CD4-positive, alpha-beta T cell (primary cell): ENCODE measurements around the gene SFT2D1. TPM values are rescaled to one million over a fixed set of nuclear protein-coding genes. Genes with fewer than 3 reads are reported as not detected.

Source experiments
- ATAC-seq: fragments of 200-7000 bp; cut with Tn5 transposase; one replicate; pipeline ENCODE4 v1.10.0; 2022; ENCODE audit warnings: mild to moderate bottlenecking; ENCODE audit not compliant: poor library complexity
- CTCF ChIA-PET: fragments of 350-600 bp; sonication (Branson Sonifier 250); formaldehyde crosslinking; loops from one replicate; lab custom pipeline; 2021; ENCODE audit warnings: antibody characterized with exemption, inconsistent platforms; lab: Charles Lee
- POLR2A ChIA-PET: fragments of 350-600 bp; sonication (Branson Sonifier 250); formaldehyde crosslinking; loops from one replicate; lab custom pipeline; 2021; ENCODE audit warnings: antibody characterized with exemption, inconsistent platforms; lab: Charles Lee
- DNase-seq, 14 experiments: peaks; one replicate each; pipeline ENCODE4 v3.0.0-alpha.2; 2013 to 2020; ENCODE audit warnings: mixed read lengths in 2 of 14
- H3K27ac ChIP-seq, 2 donors: one replicate each; pipeline versions ENCODE4 v1.5.1 to v1.7.0; 2013; ENCODE audit warnings: low read length in 2 of 2, low read depth in 1 of 2, mild to moderate bottlenecking in 1 of 2
- H3K27me3 ChIP-seq, 2 experiments: 1 replicate in 1 of 2; 2 replicates in 1 of 2; pipeline versions ENCODE4 v1.6.1 to v1.7.0; 2013; ENCODE audit warnings: low read length in 2 of 2, control low read depth in 1 of 2, mild to moderate bottlenecking in 1 of 2, moderate library complexity in 1 of 2; ENCODE audit not compliant: insufficient read depth in 2 of 2, control insufficient read depth in 1 of 2
- H3K36me3 ChIP-seq: one replicate; pipeline ENCODE4 v1.6.1; 2013; ENCODE audit warnings: low read length, control low read depth; ENCODE audit not compliant: insufficient read depth
- H3K4me1 ChIP-seq: one replicate; pipeline ENCODE4 v1.6.1; 2013; ENCODE audit warnings: low read length, control low read depth; ENCODE audit not compliant: insufficient read depth
- H3K4me3 ChIP-seq: one replicate; pipeline ENCODE4 v1.5.1; 2013; ENCODE audit warnings: mild to moderate bottlenecking, low read length, moderate library complexity
- H3K9me3 ChIP-seq, 2 experiments: 1 replicate in 1 of 2; 2 replicates in 1 of 2; pipeline versions ENCODE4 v1.6.1 to v1.7.0; 2013; ENCODE audit warnings: low read length in 2 of 2, mild to moderate bottlenecking in 2 of 2, control low read depth in 1 of 2, moderate library complexity in 1 of 2; ENCODE audit not compliant: control insufficient read depth in 1 of 2, insufficient read depth in 1 of 2
- H3K27ac Mint-ChIP-seq: one replicate; pipeline ENCODE4 v1.8.0; 2020; ENCODE audit warnings: mixed read lengths
- H3K27me3 Mint-ChIP-seq: one replicate; pipeline ENCODE4 v1.8.0; 2021; ENCODE audit warnings: mixed read lengths
- H3K36me3 Mint-ChIP-seq: one replicate; pipeline ENCODE4 v1.8.0; 2021; ENCODE audit warnings: low read depth, mixed read lengths
- H3K4me1 Mint-ChIP-seq: one replicate; pipeline ENCODE4 v1.8.0; 2021; ENCODE audit warnings: low read depth, mixed read lengths
- H3K4me3 Mint-ChIP-seq: one replicate; pipeline ENCODE4 v1.8.0; 2020; ENCODE audit warnings: mild to moderate bottlenecking, mixed read lengths
- H3K9me3 Mint-ChIP-seq: one replicate; pipeline ENCODE4 v1.8.0; 2020; ENCODE audit warnings: mixed read lengths
- CTCF ChIP-seq: fragments of 200-600 bp; IDR thresholded peaks from one replicate; pipeline ENCODE4 v1.8.0; 2022; ENCODE audit warnings: antibody characterized with exemption, mild to moderate bottlenecking
- intact Hi-C, 2 experiments: fragments of 100-400 bp; cut with DNase I in 1 of 2; cut with micrococcal nuclease in 1 of 2; formaldehyde crosslinking; loops; one replicate each; pipeline versions ENCODE4 v1.15.1 to v1.9.0; 2023 to 2025; cut with DNase I, micrococcal nuclease
- total RNA-seq, 174 experiments: library from RNA in 2 of 174; stranded (reverse) in 2 of 174; gene quantifications; one replicate each; pipeline ENCODE4 v1.2.3 and lab custom pipeline; 2021 to 2026

SFT2D1 gene
- total RNA-seq, 2 experiments from 2014 or later, result 10.4 to 12.5 TPM

- H3K27me3 Mint-ChIP-seq, result peaks cover 64% of the 10 kb centered on the region
- no peak for ATAC-seq
- intact Hi-C loops, result no loop called here
These were observed 38.2 kb downstream of the SFT2D1 start for GRCh38 chr6:166304106-166304505.

GRCh38 chr6:166301611-166302529 is 40.5 kb downstream of the SFT2D1 start:
- Mint-ChIP-seq H3K27ac (no peak overlapping the region), H3K36me3 (no peaks in the 10 kb centered on the region)

More at GRCh38 chr6:166304106-166304505, 38.2 kb downstream of the SFT2D1 start:
- no peak overlapping the region for H3K4me3 ChIP-seq
- no peak overlapping the region for H3K27ac ChIP-seq
- no peaks in the 10 kb centered on the region for H3K36me3 Mint-ChIP-seq
- POLR2A ChIA-PET, result no interaction called here
- H3K9me3 Mint-ChIP-seq, result no peaks in the 10 kb centered on the region
- no peak for DNase-seq
- no peaks in the 10 kb centered on the region for H3K36me3 ChIP-seq
- peaks cover 27 to 50% of the 10 kb centered on the region in 2 experiments for H3K27me3 ChIP-seq
- peaks cover 8% of the 10 kb centered on the region for H3K4me1 Mint-ChIP-seq
- no peak for TF ChIP-seq CTCF
- no peak overlapping the region for H3K27ac Mint-ChIP-seq
- CTCF ChIA-PET, result interaction anchor here (1.2 kb wide), 2 partner anchors 8 to 9 kb away, joined by 3 read pairs; no protein-coding TSS in a partner anchor
- H3K9me3 ChIP-seq, result peaks cover 0 to 11% of the 10 kb centered on the region in 2 experiments
- H3K4me3 Mint-ChIP-seq, result no peak overlapping the region
- H3K4me1 ChIP-seq, result peaks cover 12% of the 10 kb centered on the region

GRCh38 chr6:166300357-166300987 is 41.9 kb downstream of the SFT2D1 start:
- Mint-ChIP-seq H3K36me3 (no peaks in the 10 kb centered on the region), H3K9me3 (no peaks in the 10 kb centered on the region), H3K27ac (no peak overlapping the region), H3K4me1 (no peaks in the 10 kb centered on the region), H3K27me3 (peaks cover 65% of the 10 kb centered on the region), H3K4me3 (no peak overlapping the region)
- no peak for TF ChIP-seq CTCF
- ChIA-PET CTCF (no interaction called here), POLR2A (no interaction called here)
- no peak overlapping the region for H3K4me3 ChIP-seq
- no peaks in the 10 kb centered on the region for H3K36me3 ChIP-seq
- no peak overlapping the region for H3K27ac ChIP-seq
- no peaks in the 10 kb centered on the region for H3K9me3 ChIP-seq
- H3K27me3 ChIP-seq, result peaks cover 7 to 22% of the 10 kb centered on the region in 2 experiments
- DNase-seq (no peak), ATAC-seq (no peak)
- intact Hi-C loops, result no loop called here
- no peaks in the 10 kb centered on the region for H3K4me1 ChIP-seq

More at GRCh38 chr6:166301611-166302529, 40.5 kb downstream of the SFT2D1 start:
- Histone ChIP-seq H3K27ac (no peak overlapping the region), H3K27me3 (peaks cover 18 to 36% of the 10 kb centered on the region in 2 experiments), H3K4me1 (peaks cover 2% of the 10 kb centered on the region), H3K9me3 (peaks cover 0 to 6% of the 10 kb centered on the region in 2 experiments), H3K4me3 (no peak overlapping the region), H3K36me3 (no peaks in the 10 kb centered on the region)
- intact Hi-C loops, result no loop called here
- Mint-ChIP-seq H3K27me3 (peaks cover 70% of the 10 kb centered on the region), H3K4me3 (no peak overlapping the region), H3K9me3 (no peaks in the 10 kb centered on the region), H3K4me1 (peaks cover 8% of the 10 kb centered on the region)
- ATAC-seq (no peak), DNase-seq (no peak)
- ChIA-PET CTCF (no interaction called here), POLR2A (no interaction called here)
- TF ChIP-seq CTCF, result no peak
